ENCODE data around the gene APBA1.
"Not testable (repeated sequence)": the region's sequence is repeated elsewhere in the genome, so short reads cannot be mapped to it uniquely, and the experiment has no call there.

Gene APBA1

DNA sequence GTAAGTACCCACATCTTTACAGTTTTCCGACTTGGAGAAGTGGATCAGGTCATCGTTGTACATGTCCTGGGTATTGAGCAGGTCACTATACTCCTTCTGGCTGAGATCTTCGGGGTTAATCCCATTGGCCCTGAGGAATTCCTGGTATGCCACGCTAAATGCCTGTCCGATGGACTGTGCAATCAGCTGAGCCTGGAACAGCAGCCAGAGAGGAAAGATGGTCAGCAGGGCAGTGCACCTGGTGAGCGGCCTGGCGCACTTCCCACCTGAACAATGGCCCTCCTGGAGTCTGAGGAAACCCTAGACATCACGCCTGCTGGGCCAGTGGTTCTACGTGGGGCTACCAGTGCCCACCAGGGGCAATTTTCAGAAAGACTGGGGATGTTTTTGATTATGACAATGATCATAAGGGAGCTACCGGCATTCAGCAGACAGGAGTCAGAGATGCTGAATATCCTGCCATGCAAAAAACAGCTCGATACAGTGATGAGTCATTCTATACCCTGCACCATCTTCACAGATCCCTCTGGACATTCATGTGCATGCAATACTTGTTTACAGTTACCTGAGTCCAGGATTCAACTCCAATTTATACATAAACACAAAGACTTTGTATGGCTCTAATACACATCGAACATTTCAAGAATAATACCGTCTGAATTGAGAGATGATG, 219.9 kb downstream of the APBA1 start:
- Histone ChIP-seq H3K4me1 (ENCODE audit: control insufficient read depth in 1 of 2, insufficient read depth in 2 of 2, low read length in 2 of 2) (no peaks in the 10 kb centered on the region), H3K27ac (ENCODE audit: low read length) (no peak overlapping the region), H3K9me3 (ENCODE audit: control insufficient read depth in 1 of 2, low read length in 2 of 2) (no peaks in the 10 kb centered on the region), H3K4me3 (ENCODE audit: low read depth in 1 of 2, low read length in 2 of 2) (no peak overlapping the region), H3K27me3 (ENCODE audit: low read depth, low read length) (no peaks in the 10 kb centered on the region), H3K36me3 (ENCODE audit: control insufficient read depth in 1 of 2, insufficient read depth in 2 of 2, low read length in 2 of 2) (peaks cover 0 to 28% of the 10 kb centered on the region in 2 donors)

DNA sequence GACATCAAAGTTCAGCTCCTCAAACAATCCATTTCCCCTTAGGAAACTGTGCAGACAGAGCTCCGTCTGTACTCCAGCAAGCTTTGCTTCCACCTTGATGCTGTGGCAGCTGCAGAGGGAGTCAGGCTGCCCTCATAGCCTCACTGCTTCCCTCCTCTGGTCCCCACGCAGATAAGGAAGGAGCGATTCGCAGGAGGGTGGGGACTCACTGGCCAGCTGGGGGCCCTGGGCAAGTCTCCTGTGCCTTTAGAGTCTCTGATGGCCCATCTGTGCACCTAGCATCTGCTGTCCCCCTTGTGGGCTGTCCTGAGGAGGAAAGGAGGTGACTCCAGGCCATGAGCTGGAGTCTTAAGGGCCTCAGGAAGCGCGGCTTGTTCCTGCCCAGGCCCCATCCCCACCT, 225.7 kb downstream of the APBA1 start:
- Histone ChIP-seq H3K4me1 (ENCODE audit: control insufficient read depth in 1 of 2, insufficient read depth in 2 of 2, low read length in 2 of 2) (no peaks in the 10 kb centered on the region), H3K4me3 (ENCODE audit: low read depth in 1 of 2, low read length in 2 of 2) (no peak overlapping the region), H3K27me3 (ENCODE audit: low read depth, low read length) (no peaks in the 10 kb centered on the region), H3K9me3 (ENCODE audit: control insufficient read depth in 1 of 2, low read length in 2 of 2) (no peaks in the 10 kb centered on the region), H3K27ac (ENCODE audit: low read length) (no peak overlapping the region), H3K36me3 (ENCODE audit: control insufficient read depth in 1 of 2, insufficient read depth in 2 of 2, low read length in 2 of 2) (peaks cover 0 to 15% of the 10 kb centered on the region in 2 donors)

DNA sequence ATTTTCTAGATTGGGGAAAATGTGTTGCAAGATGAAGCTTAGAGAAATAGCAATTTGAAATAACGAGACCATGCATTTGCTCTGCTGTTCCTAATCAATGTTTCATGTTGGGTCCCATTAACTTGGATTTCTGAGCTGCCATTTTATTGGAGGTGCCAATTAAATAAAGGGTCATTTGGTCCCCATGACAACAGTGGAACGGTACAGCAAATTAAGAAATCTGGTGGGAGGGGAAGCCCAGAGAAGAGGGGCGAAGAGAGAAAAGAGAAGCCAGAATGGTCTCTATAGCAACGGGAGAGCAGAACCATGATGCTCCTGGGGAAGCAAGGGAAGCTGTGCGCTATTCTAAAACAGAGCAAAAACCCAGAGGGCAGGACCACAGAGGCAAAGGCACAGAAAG, 226.9 kb downstream of the APBA1 start:
- Histone ChIP-seq H3K27me3 (ENCODE audit: low read depth, low read length) (no peaks in the 10 kb centered on the region), H3K4me1 (ENCODE audit: control insufficient read depth in 1 of 2, insufficient read depth in 2 of 2, low read length in 2 of 2) (no peaks in the 10 kb centered on the region), H3K27ac (ENCODE audit: low read length) (no peak overlapping the region), H3K4me3 (ENCODE audit: low read depth in 1 of 2, low read length in 2 of 2) (no peak overlapping the region), H3K36me3 (ENCODE audit: control insufficient read depth in 1 of 2, insufficient read depth in 2 of 2, low read length in 2 of 2) (peaks cover 0 to 6% of the 10 kb centered on the region in 2 donors), H3K9me3 (ENCODE audit: control insufficient read depth in 1 of 2, low read length in 2 of 2) (no peaks in the 10 kb centered on the region)

DNA sequence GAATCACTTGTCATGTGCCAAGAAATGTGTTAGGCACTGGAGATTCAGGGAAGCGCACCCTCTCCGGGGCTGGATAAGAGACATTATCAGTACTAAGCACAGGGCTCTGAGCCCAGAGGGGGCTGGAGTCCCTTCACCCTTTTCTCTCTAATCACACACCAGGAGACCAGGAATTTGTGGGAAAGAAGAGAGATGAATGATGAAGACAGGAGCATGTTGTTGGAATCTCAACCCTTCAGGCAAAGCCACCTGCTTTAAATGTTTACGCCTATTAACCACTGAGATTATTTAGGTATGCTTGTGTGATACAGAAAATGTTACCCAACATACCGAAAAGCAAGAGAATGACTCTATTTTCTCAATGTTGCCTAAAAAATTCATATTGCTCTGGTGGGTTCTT, 227.4 kb downstream of the APBA1 start:
- Histone ChIP-seq H3K4me3 (ENCODE audit: low read depth in 1 of 2, low read length in 2 of 2) (no peak overlapping the region), H3K27ac (ENCODE audit: low read length) (no peak overlapping the region), H3K27me3 (ENCODE audit: low read depth, low read length) (no peaks in the 10 kb centered on the region), H3K9me3 (ENCODE audit: control insufficient read depth in 1 of 2, low read length in 2 of 2) (no peaks in the 10 kb centered on the region), H3K4me1 (ENCODE audit: control insufficient read depth in 1 of 2, insufficient read depth in 2 of 2, low read length in 2 of 2) (no peaks in the 10 kb centered on the region), H3K36me3 (ENCODE audit: control insufficient read depth in 1 of 2, insufficient read depth in 2 of 2, low read length in 2 of 2) (peaks cover 0 to 6% of the 10 kb centered on the region in 2 donors)

DNA sequence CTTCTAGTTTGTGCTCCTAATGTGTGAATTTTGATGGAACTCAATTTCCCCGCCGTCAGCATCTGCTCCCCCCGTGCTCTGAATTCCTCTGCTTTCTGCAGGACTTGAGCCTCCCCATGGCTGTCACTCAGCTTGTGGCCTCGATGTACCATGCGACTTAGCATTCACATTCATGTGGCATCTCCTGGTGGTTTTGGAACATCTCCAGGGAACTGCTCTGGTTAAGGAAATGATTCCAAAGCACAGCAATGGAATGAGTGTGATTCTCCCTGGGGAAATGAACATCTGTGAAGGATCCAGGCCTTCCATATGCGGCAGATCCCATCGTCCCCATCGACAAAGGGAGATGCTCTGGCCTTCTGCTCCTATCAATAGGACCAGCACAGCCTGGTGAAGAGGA, 228.2 kb downstream of the APBA1 start:
- H3K36me3 ChIP-seq (ENCODE audit: control insufficient read depth in 1 of 2, insufficient read depth in 2 of 2, low read length in 2 of 2) = peaks cover 0 to under 1% of the 10 kb centered on the region in 2 donors
- H3K9me3 ChIP-seq (ENCODE audit: control insufficient read depth in 1 of 2, low read length in 2 of 2) = no peaks in the 10 kb centered on the region
- H3K27me3 ChIP-seq (ENCODE audit: low read depth, low read length) = no peaks in the 10 kb centered on the region
- H3K27ac ChIP-seq (ENCODE audit: low read length) = no peak overlapping the region
- no peak overlapping the region for H3K4me3 ChIP-seq (ENCODE audit: low read depth in 1 of 2, low read length in 2 of 2)
- no peaks in the 10 kb centered on the region for H3K4me1 ChIP-seq (ENCODE audit: control insufficient read depth in 1 of 2, insufficient read depth in 2 of 2, low read length in 2 of 2)

DNA sequence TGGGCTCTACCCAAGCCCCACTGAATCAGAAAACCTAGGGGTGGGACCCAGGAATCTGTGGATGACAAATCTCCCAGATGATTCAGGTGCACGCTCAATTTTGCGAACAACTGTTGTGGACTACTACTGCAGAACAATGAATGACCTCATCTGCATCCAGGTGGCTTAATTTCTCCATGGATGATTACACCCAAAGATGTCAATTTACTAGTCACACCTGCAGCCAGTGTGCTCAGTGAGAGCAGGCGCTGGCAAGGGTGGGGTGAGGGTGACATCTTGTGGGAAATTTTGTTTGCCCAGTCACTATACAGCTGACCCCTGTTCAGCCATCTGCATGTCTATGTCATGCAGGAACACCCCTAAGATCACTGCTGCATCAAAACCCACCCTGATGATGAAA, 229.0 kb downstream of the APBA1 start:
- Histone ChIP-seq H3K4me1 (ENCODE audit: control insufficient read depth in 1 of 2, insufficient read depth in 2 of 2, low read length in 2 of 2) (no peaks in the 10 kb centered on the region), H3K27ac (ENCODE audit: low read length) (no peak overlapping the region), H3K27me3 (ENCODE audit: low read depth, low read length) (no peaks in the 10 kb centered on the region), H3K36me3 (ENCODE audit: control insufficient read depth in 1 of 2, insufficient read depth in 2 of 2, low read length in 2 of 2) (no peaks in the 10 kb centered on the region), H3K4me3 (ENCODE audit: low read depth in 1 of 2, low read length in 2 of 2) (no peak overlapping the region), H3K9me3 (ENCODE audit: control insufficient read depth in 1 of 2, low read length in 2 of 2) (no peaks in the 10 kb centered on the region)

DNA sequence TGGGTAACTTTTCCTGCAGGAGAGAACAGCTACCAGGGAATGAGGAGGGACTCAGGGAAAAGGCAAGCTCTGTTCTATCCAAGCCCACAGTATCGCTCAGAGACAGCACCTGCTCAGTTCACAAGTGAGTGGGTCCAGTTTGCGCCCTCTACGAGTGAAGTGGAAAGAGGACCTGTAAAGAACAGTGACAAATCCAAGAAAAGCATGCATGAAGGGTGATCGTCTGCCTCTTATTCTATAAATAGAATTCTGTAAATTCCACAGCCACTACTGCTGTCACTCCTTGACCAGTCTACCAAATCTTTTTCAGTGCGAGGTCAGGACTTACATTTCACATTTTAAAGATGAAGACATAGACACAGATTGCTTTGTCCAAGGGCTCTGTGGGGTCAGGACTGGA, 229.7 kb downstream of the APBA1 start:
- Histone ChIP-seq H3K27me3 (ENCODE audit: low read depth, low read length) (no peaks in the 10 kb centered on the region), H3K27ac (ENCODE audit: low read length) (no peak overlapping the region), H3K4me3 (ENCODE audit: low read depth in 1 of 2, low read length in 2 of 2) (no peak overlapping the region), H3K4me1 (ENCODE audit: control insufficient read depth in 1 of 2, insufficient read depth in 2 of 2, low read length in 2 of 2) (no peaks in the 10 kb centered on the region), H3K9me3 (ENCODE audit: control insufficient read depth in 1 of 2, low read length in 2 of 2) (no peaks in the 10 kb centered on the region), H3K36me3 (ENCODE audit: control insufficient read depth in 1 of 2, insufficient read depth in 2 of 2, low read length in 2 of 2) (no peaks in the 10 kb centered on the region)

DNA sequence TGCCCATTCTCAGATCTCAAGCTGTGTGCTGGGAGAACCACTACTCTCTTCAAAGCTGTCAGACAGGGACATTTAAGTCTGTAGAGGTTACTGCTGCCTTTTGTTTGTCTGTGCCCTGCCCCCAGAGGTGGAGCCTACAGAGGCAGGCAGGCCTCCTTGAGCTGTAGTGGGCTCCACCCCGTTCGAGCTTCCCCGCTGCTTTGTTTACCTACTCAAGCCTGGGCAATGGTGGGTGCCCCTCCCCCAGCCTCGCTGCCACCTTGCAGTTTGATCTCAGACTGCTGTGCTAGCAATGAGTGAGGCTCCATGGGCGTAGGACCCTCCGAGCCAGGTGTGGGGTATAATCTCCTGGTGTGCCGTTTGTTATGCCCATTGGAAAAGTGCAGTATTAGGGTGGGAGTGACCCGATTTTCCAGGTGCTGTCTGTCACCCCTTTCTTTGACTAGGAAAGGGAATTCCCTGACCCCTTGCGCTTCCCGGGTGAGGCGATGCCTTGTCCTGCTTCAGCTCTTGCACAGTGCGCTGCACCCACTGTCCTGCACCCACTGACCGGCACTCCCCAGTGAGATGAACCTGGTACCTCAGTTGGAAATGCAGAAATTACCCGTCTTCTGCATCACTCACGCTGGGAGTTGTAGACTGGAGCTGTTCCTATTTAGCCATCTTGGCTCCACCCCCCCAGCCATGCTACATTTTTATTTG, 231.8 kb downstream of the APBA1 start:
- not testable (repeated sequence) for H3K4me3 ChIP-seq (ENCODE audit: low read depth in 1 of 2, low read length in 2 of 2); H3K4me1 ChIP-seq (ENCODE audit: control insufficient read depth in 1 of 2, insufficient read depth in 2 of 2, low read length in 2 of 2); H3K9me3 ChIP-seq (ENCODE audit: control insufficient read depth in 1 of 2, low read length in 2 of 2); H3K36me3 ChIP-seq (ENCODE audit: control insufficient read depth in 1 of 2, insufficient read depth in 2 of 2, low read length in 2 of 2); H3K27ac ChIP-seq (ENCODE audit: low read length); H3K27me3 ChIP-seq (ENCODE audit: low read depth, low read length)

DNA sequence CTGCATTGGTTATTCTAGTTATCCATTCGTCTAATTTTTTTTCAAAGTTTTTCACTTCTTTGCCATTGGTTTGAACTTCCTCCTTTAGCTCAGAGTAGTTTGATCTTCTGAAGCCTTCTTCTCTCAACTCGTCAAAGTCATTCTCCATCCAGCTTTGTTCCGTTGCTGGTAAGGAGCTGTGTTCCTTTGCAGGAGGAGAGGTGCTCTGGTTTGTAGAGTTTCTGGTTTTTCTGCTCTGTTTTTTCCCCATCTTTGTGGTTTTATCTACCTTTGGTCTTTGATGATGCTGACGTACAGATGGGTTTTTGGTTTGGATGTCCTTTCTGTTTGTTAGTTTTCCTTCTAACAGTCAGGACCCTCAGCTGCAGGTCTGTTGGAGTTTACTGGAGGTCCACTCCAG, 232.5 kb downstream of the APBA1 start:
- H3K4me1 ChIP-seq (ENCODE audit: control insufficient read depth in 1 of 2, insufficient read depth in 2 of 2, low read length in 2 of 2); H3K9me3 ChIP-seq (ENCODE audit: control insufficient read depth in 1 of 2, low read length in 2 of 2); H3K4me3 ChIP-seq (ENCODE audit: low read depth in 1 of 2, low read length in 2 of 2); H3K36me3 ChIP-seq (ENCODE audit: control insufficient read depth in 1 of 2, insufficient read depth in 2 of 2, low read length in 2 of 2); H3K27ac ChIP-seq (ENCODE audit: low read length); H3K27me3 ChIP-seq (ENCODE audit: low read depth, low read length): not testable (repeated sequence)

DNA sequence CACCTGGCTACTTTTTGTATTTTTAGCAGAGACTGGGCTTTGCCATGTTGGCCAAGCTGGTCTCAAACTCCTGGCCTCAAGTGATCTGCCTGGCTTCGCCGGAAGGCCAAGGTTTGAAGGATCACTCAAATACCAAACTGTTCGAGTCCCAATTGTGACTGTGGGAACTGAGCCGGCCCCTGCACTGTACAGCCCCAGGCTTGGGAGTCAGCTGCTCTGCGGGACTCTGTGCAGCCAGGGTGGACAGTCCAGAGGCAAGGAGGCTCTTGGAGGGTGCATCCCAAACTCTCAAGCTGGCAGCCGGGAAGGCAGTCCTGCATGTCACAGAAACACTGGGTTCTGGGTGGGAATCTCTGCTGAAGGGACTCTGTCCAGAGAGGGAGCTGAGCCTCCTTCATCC, 238.2 kb downstream of the APBA1 start:
- Histone ChIP-seq H3K4me3 (ENCODE audit: low read depth in 1 of 2, low read length in 2 of 2) (no peak overlapping the region), H3K4me1 (ENCODE audit: control insufficient read depth in 1 of 2, insufficient read depth in 2 of 2, low read length in 2 of 2) (no peaks in the 10 kb centered on the region), H3K27me3 (ENCODE audit: low read depth, low read length) (no peaks in the 10 kb centered on the region), H3K9me3 (ENCODE audit: control insufficient read depth in 1 of 2, low read length in 2 of 2) (no peaks in the 10 kb centered on the region), H3K36me3 (ENCODE audit: control insufficient read depth in 1 of 2, insufficient read depth in 2 of 2, low read length in 2 of 2) (no peaks in the 10 kb centered on the region), H3K27ac (ENCODE audit: low read length) (no peak overlapping the region)

DNA sequence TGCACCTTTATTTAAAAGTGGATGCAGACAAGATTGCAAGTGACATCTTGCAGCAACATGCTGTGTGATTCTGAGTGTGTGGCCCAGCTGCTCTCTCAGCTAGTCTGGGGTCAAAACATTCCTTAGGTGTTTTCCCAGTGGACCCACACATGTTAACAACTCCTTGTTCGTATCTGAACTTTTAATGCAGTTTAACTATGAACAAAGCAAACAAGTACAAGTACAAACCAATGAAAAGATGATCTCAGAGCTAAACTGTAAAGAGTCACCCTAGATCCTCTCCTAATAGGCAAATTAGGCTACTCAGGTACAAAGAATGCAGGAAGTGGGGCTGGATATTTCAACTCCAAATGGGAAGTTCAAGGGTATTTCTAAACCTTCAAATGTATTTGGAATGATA, 238.8 kb downstream of the APBA1 start:
- no peak overlapping the region for H3K4me3 ChIP-seq (ENCODE audit: low read depth in 1 of 2, low read length in 2 of 2)
- H3K27me3 ChIP-seq (ENCODE audit: low read depth, low read length) = no peaks in the 10 kb centered on the region
- no peaks in the 10 kb centered on the region for H3K36me3 ChIP-seq (ENCODE audit: control insufficient read depth in 1 of 2, insufficient read depth in 2 of 2, low read length in 2 of 2)
- H3K27ac ChIP-seq (ENCODE audit: low read length) = no peak overlapping the region
- H3K4me1 ChIP-seq (ENCODE audit: control insufficient read depth in 1 of 2, insufficient read depth in 2 of 2, low read length in 2 of 2) = no peaks in the 10 kb centered on the region
- H3K9me3 ChIP-seq (ENCODE audit: control insufficient read depth in 1 of 2, low read length in 2 of 2) = no peaks in the 10 kb centered on the region

DNA sequence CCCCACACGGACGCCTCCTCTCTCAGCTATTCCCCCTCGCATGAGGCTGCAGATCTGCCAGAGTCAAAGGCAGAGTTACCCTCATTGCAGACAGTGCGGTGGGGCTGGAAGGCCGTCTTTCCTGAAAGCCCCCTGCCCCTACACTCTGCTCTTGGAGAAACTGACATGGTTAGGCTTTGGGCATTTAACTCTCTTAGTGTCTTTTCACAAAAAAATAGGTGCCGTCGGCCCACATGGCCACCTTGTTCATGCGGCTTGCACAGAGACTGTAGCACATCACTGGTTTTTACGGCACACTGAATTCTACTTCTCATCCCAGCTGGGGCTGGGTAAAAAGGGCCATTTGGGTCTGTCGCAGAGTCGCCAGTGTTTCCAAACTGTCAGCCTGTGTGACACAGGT, 239.5 kb downstream of the APBA1 start:
- H3K4me1 ChIP-seq (ENCODE audit: control insufficient read depth in 1 of 2, insufficient read depth in 2 of 2, low read length in 2 of 2) = no peaks in the 10 kb centered on the region
- H3K4me3 ChIP-seq (ENCODE audit: low read depth in 1 of 2, low read length in 2 of 2) = no peak overlapping the region
- H3K9me3 ChIP-seq (ENCODE audit: control insufficient read depth in 1 of 2, low read length in 2 of 2) = no peaks in the 10 kb centered on the region
- no peaks in the 10 kb centered on the region for H3K36me3 ChIP-seq (ENCODE audit: control insufficient read depth in 1 of 2, insufficient read depth in 2 of 2, low read length in 2 of 2)
- no peaks in the 10 kb centered on the region for H3K27me3 ChIP-seq (ENCODE audit: low read depth, low read length)
- no peak overlapping the region for H3K27ac ChIP-seq (ENCODE audit: low read length)

Measured in muscle layer of duodenum (tissue), 2 donors.